ENCODE results near the gene TAGLN2. TPM values are rescaled to one million over a fixed set of nuclear protein-coding genes. Genes with fewer than 3 reads are reported as not detected.

Gene TAGLN2
- total RNA-seq, 1 donor from 2014 or later, result 3.9 TPM

- TF ChIP-seq CTCF (IDR thresholded peaks at IDR 0.05) (no peak), EZH2 (IDR thresholded peaks at IDR 0.05) (no peak), EZH2phosphoT487 (IDR thresholded peaks at IDR 0.05) (no peak)
- Histone ChIP-seq H3K4me1 (peaks cover 65% of the 10 kb centered on the region), H3K36me3 (no peaks in the 10 kb centered on the region), H3K27me3 (no peaks in the 10 kb centered on the region), H4K20me1 (ENCODE audit: low read depth) (peaks cover 16% of the 10 kb centered on the region), H3K4me2 (no peak overlapping the region), H3K4me3 (no peak overlapping the region), H3K9ac (no peak overlapping the region), H3K9me3 (ENCODE audit: low read depth) (no peaks in the 10 kb centered on the region), H3K79me2 (ENCODE audit: low read depth) (peaks cover 14% of the 10 kb centered on the region), H2AFZ (replicated peaks) (no peak overlapping the region), H3K27ac (no peak overlapping the region), H3F3A (ENCODE audit: low read depth) (peaks cover 18% of the 10 kb centered on the region)
- H3K4me3 Mint-ChIP-seq, result no peak overlapping the region
- peaks cover 22% of the 10 kb centered on the region for H3K36me3 Mint-ChIP-seq
- no peaks in the 10 kb centered on the region for H3K9me3 Mint-ChIP-seq
- peaks cover 71% of the 10 kb centered on the region for H3K4me1 Mint-ChIP-seq
- peak overlapping the region; percentile 63 for H3K27ac Mint-ChIP-seq
- peaks cover 5% of the 10 kb centered on the region for H3K27me3 Mint-ChIP-seq (ENCODE audit: insufficient read depth, low read depth)
- DNase-seq (ENCODE audit: low spot score), result no peak
These were observed 14.3 kb upstream of the TAGLN2 start for GRCh38 chr1:159939678-159940002.

GRCh38 chr1:159938905-159939677, 13.8 kb upstream of the TAGLN2 start:
- H3K4me1 Mint-ChIP-seq, result peaks cover 67% of the 10 kb centered on the region
- H2AFZ ChIP-seq (replicated peaks), result no peak overlapping the region
- H3K9me3 Mint-ChIP-seq, result no peaks in the 10 kb centered on the region
- H3K4me3 ChIP-seq, result no peak overlapping the region
- no peak overlapping the region for H3K27ac Mint-ChIP-seq
- H3K9ac ChIP-seq, result no peak overlapping the region
- peaks cover 18% of the 10 kb centered on the region for H3F3A ChIP-seq (ENCODE audit: low read depth)
- H3K4me2 ChIP-seq, result no peak overlapping the region
- peak overlapping the region; percentile 6 for H3K4me3 Mint-ChIP-seq
- peaks cover 16% of the 10 kb centered on the region for H4K20me1 ChIP-seq (ENCODE audit: low read depth)
- no peaks in the 10 kb centered on the region for H3K27me3 ChIP-seq
- H3K79me2 ChIP-seq (ENCODE audit: low read depth), result peaks cover 9% of the 10 kb centered on the region
- no peak overlapping the region for H3K27ac ChIP-seq
- H3K36me3 Mint-ChIP-seq, result peaks cover 21% of the 10 kb centered on the region
- TF ChIP-seq EZH2 (IDR thresholded peaks at IDR 0.05) (no peak), CTCF (IDR thresholded peaks at IDR 0.05) (no peak), EZH2phosphoT487 (IDR thresholded peaks at IDR 0.05) (no peak)
- H3K27me3 Mint-ChIP-seq (ENCODE audit: insufficient read depth, low read depth), result peaks cover 4% of the 10 kb centered on the region
- peaks cover 59% of the 10 kb centered on the region for H3K4me1 ChIP-seq
- no peaks in the 10 kb centered on the region for H3K9me3 ChIP-seq (ENCODE audit: low read depth)
- no peak for DNase-seq (ENCODE audit: low spot score)
- H3K36me3 ChIP-seq, result no peaks in the 10 kb centered on the region

- H3K9me3 Mint-ChIP-seq, result no peaks in the 10 kb centered on the region
- peaks cover 22% of the 10 kb centered on the region for H3K36me3 Mint-ChIP-seq
- peak; percentile 54 for DNase-seq (ENCODE audit: low spot score)
- Histone ChIP-seq H3K4me1 (peaks cover 52% of the 10 kb centered on the region), H3K4me3 (no peak overlapping the region), H3K27me3 (no peaks in the 10 kb centered on the region), H3K4me2 (peak overlapping the region; percentile 66), H2AFZ (replicated peaks) (no peak overlapping the region), H3K9ac (no peak overlapping the region), H3K27ac (peak overlapping the region; percentile 41), H3F3A (ENCODE audit: low read depth) (peaks cover 18% of the 10 kb centered on the region), H3K36me3 (no peaks in the 10 kb centered on the region), H4K20me1 (ENCODE audit: low read depth) (peaks cover 16% of the 10 kb centered on the region), H3K79me2 (ENCODE audit: low read depth) (peaks cover 1% of the 10 kb centered on the region), H3K9me3 (ENCODE audit: low read depth) (no peaks in the 10 kb centered on the region)
- no peak for TF ChIP-seq EZH2phosphoT487 (IDR thresholded peaks at IDR 0.05)
- no peak for TF ChIP-seq CTCF (IDR thresholded peaks at IDR 0.05)
- no peak for TF ChIP-seq EZH2 (IDR thresholded peaks at IDR 0.05)
- peak overlapping the region; percentile 16 for H3K27ac Mint-ChIP-seq
- H3K4me1 Mint-ChIP-seq, result peaks cover 60% of the 10 kb centered on the region
- peaks cover 4% of the 10 kb centered on the region for H3K27me3 Mint-ChIP-seq (ENCODE audit: insufficient read depth, low read depth)
- no peak overlapping the region for H3K4me3 Mint-ChIP-seq
These were observed 13.0 kb upstream of the TAGLN2 start for GRCh38 chr1:159938211-159938852.
